ENCODE results near the gene TMEM175. TPM values are rescaled to one million over a fixed set of nuclear protein-coding genes. Genes with fewer than 3 reads are reported as not detected.

The TMEM175 gene
- total RNA-seq, 1 experiment from 2014 or later, result 18.5 TPM

DNA sequence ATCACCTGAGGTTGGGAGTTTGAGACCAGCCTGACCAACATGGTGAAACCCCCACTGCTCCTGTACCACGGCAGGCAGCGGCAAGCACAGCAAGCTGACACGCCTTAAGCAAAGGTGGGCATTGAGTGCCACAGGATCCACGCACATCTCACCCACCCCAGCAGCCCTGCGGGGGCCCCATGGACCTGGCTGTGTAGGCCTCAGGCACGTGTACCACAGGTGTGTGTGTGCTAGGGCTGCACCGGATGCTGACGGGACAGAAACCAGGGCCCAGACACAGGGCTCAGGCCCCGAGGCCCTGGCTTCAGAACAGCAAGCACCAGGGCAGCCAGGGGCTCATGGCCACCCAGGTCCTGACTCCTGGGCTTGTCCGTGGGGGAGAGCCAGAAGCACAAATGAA is 46.9 kb upstream of the TMEM175 start:
- H3K36me3 ChIP-seq (ENCODE audit: low read depth, low read length), result 0 out of 2 replicates have a peak, but pooled peaks cover 5% of the 10 kb centered on the region
- no peaks in the 10 kb centered on the region for H3K4me1 ChIP-seq (ENCODE audit: insufficient read depth, low read length)
- TF ChIP-seq, protein P1, sequence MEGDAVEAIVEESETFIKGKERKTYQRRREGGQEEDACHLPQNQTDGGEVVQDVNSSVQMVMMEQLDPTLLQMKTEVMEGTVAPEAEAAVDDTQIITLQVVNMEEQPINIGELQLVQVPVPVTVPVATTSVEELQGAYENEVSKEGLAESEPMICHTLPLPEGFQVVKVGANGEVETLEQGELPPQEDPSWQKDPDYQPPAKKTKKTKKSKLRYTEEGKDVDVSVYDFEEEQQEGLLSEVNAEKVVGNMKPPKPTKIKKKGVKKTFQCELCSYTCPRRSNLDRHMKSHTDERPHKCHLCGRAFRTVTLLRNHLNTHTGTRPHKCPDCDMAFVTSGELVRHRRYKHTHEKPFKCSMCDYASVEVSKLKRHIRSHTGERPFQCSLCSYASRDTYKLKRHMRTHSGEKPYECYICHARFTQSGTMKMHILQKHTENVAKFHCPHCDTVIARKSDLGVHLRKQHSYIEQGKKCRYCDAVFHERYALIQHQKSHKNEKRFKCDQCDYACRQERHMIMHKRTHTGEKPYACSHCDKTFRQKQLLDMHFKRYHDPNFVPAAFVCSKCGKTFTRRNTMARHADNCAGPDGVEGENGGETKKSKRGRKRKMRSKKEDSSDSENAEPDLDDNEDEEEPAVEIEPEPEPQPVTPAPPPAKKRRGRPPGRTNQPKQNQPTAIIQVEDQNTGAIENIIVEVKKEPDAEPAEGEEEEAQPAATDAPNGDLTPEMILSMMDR (conservative IDR thresholded peaks at IDR 0.05; ENCODE audit: low read depth, low read length), result no peak
- TF ChIP-seq EZH2 (IDR thresholded peaks at IDR 0.05; ENCODE audit: low read length, unreplicated experiment) (no peak), EZH2phosphoT487 (IDR thresholded peaks at IDR 0.05; ENCODE audit: borderline replicate concordance, low read length) (no peak)
- H3K79me2 ChIP-seq (ENCODE audit: low read length), result no peaks in the 10 kb centered on the region
- ChIA-PET CTCF (no interaction called here), POLR2A (ENCODE audit: unreplicated experiment) (no interaction called here)
- DNase-seq, result no peak
- H3K4me2 ChIP-seq (ENCODE audit: low read length), result no peak overlapping the region
- no peak overlapping the region for H3K4me3 ChIP-seq (ENCODE audit: low read length)
- no peaks in the 10 kb centered on the region for H3K27me3 ChIP-seq (ENCODE audit: low read length)
- no peak overlapping the region for H3K9ac ChIP-seq (ENCODE audit: low read length)
- no peaks in the 10 kb centered on the region for H3K9me3 ChIP-seq (ENCODE audit: low read length)
- H3K27ac ChIP-seq (ENCODE audit: low read length), result no peak overlapping the region
- H2AFZ ChIP-seq (ENCODE audit: low read length), result no peak overlapping the region
- ATAC-seq, result no peak
- H4K20me1 ChIP-seq (ENCODE audit: low read length), result no peaks in the 10 kb centered on the region
- H3K9me2 ChIP-seq (replicated peaks; ENCODE audit: low read length), result no peaks in the 10 kb centered on the region
- no peaks in the 10 kb centered on the region for H3F3A ChIP-seq (ENCODE audit: low read length, unreplicated experiment)
- BruUV-seq (replicated peaks), result no TSS peak
- intact Hi-C loops (cut with micrococcal nuclease), result no loop called here

DNA sequence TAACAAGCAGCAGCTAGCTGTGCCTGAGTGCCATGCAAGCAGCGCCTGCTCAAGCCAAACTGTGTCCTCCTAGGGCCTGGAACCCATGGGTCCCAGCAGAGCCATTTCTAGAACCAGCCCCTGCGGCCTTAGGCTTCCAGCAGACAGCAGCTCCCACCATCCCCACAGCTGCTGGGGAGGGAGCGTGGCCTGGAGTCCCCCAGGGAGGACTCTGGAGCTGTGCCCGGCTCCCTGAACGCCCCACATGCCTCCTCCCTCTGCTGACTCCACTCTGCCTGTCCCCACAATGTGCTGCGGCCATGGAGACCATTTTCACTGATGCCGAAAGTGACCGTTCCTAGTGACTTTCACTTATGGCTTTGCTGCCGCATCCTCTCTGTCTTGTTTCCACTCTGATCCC is 46.0 kb upstream of the TMEM175 start:
- no peak overlapping the region for H3K4me3 ChIP-seq (ENCODE audit: low read length)
- no TSS peak for BruUV-seq (replicated peaks)
- H3K36me3 ChIP-seq (ENCODE audit: low read depth, low read length), result 0 out of 2 replicates have a peak, but pooled peaks cover 5% of the 10 kb centered on the region
- H3F3A ChIP-seq (ENCODE audit: low read length, unreplicated experiment), result no peaks in the 10 kb centered on the region
- H3K4me1 ChIP-seq (ENCODE audit: insufficient read depth, low read length), result no peaks in the 10 kb centered on the region
- TF ChIP-seq EZH2 (IDR thresholded peaks at IDR 0.05; ENCODE audit: low read length, unreplicated experiment) (no peak), EZH2phosphoT487 (IDR thresholded peaks at IDR 0.05; ENCODE audit: borderline replicate concordance, low read length) (no peak)
- TF ChIP-seq, protein P1 (conservative IDR thresholded peaks at IDR 0.05; ENCODE audit: low read depth, low read length), result no peak
- H4K20me1 ChIP-seq (ENCODE audit: low read length), result no peaks in the 10 kb centered on the region
- no peak overlapping the region for H3K4me2 ChIP-seq (ENCODE audit: low read length)
- POLR2A ChIA-PET (ENCODE audit: unreplicated experiment), result no interaction called here
- no peaks in the 10 kb centered on the region for H3K79me2 ChIP-seq (ENCODE audit: low read length)
- H3K9me2 ChIP-seq (replicated peaks; ENCODE audit: low read length), result no peaks in the 10 kb centered on the region
- ATAC-seq (no peak), DNase-seq (no peak)
- H3K27me3 ChIP-seq (ENCODE audit: low read length), result no peaks in the 10 kb centered on the region
- no peak overlapping the region for H3K27ac ChIP-seq (ENCODE audit: low read length)
- no peak overlapping the region for H3K9ac ChIP-seq (ENCODE audit: low read length)
- CTCF ChIA-PET, result no interaction called here
- intact Hi-C loops (cut with micrococcal nuclease), result no loop called here
- H2AFZ ChIP-seq (ENCODE audit: low read length), result no peak overlapping the region
- H3K9me3 ChIP-seq (ENCODE audit: low read length), result no peaks in the 10 kb centered on the region

DNA sequence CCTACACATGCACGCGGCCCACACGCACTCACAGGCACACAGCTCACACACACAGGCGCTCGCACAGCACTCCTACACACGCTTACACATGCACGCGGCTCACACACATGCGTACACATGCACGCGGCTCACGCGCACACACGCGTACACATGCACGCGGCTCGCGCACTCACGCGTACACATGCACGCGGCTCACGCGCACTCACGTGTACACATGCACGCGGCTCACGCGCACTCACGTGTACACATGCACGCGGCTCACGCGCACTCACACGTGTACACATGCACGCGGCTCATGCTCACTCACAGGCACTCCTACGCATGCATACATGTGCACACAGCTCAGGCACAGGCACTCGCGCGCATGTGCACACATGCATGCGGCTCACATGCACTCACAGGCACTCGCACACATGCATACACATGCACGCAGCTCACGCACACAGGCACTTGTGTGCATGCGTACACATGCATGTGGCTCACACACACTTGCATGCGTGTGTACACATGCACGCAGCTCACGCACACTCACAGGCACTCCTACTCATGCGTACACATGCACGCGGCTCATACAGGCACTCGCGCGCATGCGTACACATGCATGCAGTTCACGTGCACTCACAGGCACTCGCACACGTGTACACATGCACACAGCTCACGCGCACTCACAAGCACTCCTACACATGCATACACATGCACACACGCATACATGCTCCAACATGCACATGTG is 45.1 kb upstream of the TMEM175 start:
- Histone ChIP-seq H3K4me3 (ENCODE audit: low read length) (no peak overlapping the region), H3K9me2 (replicated peaks; ENCODE audit: low read length) (no peaks in the 10 kb centered on the region), H3K4me2 (ENCODE audit: low read length) (no peak overlapping the region), H3K9me3 (ENCODE audit: low read length) (no peaks in the 10 kb centered on the region), H2AFZ (ENCODE audit: low read length) (no peak overlapping the region), H3F3A (ENCODE audit: low read length, unreplicated experiment) (no peaks in the 10 kb centered on the region), H3K27me3 (ENCODE audit: low read length) (no peaks in the 10 kb centered on the region), H3K9ac (ENCODE audit: low read length) (no peak overlapping the region), H3K27ac (ENCODE audit: low read length) (no peak overlapping the region), H4K20me1 (ENCODE audit: low read length) (no peaks in the 10 kb centered on the region), H3K36me3 (ENCODE audit: low read depth, low read length) (0 out of 2 replicates have a peak, but pooled peaks cover 5% of the 10 kb centered on the region), H3K4me1 (ENCODE audit: insufficient read depth, low read length) (no peaks in the 10 kb centered on the region), H3K79me2 (ENCODE audit: low read length) (no peaks in the 10 kb centered on the region)
- BruUV-seq (replicated peaks), result no TSS peak
- ChIA-PET CTCF (no interaction called here), POLR2A (ENCODE audit: unreplicated experiment) (no interaction called here)
- intact Hi-C loops (cut with micrococcal nuclease), result no loop called here
- TF ChIP-seq, protein P1 (conservative IDR thresholded peaks at IDR 0.05; ENCODE audit: low read depth, low read length), result no peak
- TF ChIP-seq EZH2phosphoT487 (IDR thresholded peaks at IDR 0.05; ENCODE audit: borderline replicate concordance, low read length), result no peak
- no peak for TF ChIP-seq EZH2 (IDR thresholded peaks at IDR 0.05; ENCODE audit: low read length, unreplicated experiment)
- DNase-seq, result no peak
- ATAC-seq, result no peak

Measured in PC-3 (cell line).